ENCODE measurements around the gene ACIN1. TPM values are rescaled to one million over a fixed set of nuclear protein-coding genes. Genes with fewer than 3 reads are reported as not detected.

ACIN1 gene
- total RNA-seq, 1 donor from 2014 or later = 83.4 TPM

DNA sequence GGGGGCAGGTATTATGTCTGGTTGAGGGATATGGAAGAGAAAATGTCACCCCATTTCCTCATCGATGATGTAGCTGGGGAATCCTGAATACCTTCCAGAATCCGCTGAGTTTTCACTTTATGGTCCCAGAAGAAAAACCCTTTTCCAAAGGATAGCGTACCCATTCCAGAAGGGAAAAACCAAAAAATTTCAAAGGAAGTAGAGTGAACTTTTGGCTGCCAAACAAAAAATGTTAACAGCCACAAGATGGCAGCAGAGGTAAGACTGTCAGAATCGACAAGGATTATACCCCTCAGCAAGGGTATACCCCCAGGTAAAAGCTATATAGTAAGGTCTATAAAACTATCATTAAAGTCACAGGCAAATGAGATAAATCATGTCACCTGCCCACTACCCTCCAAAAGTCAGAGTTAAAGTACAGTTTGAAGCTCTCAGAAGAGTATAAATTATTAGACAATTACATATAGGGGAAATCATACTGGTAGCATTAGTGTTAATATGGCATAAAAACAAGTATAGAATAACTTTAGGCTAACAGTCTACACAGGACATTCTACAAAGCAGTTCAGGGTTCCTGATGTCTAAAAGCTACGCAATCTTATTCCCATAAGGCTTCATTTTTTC lies 18.0 kb downstream of the ACIN1 start:
- Histone ChIP-seq H3K36me3 (ENCODE audit: control insufficient read depth, insufficient read depth, low read length) (peaks cover 9% of the 10 kb centered on the region), H3K4me3 (ENCODE audit: low read depth, low read length) (no peak overlapping the region), H3K27me3 (ENCODE audit: control insufficient read depth, insufficient read depth, low read length) (no peaks in the 10 kb centered on the region)
- no peak for DNase-seq (ENCODE audit: low read depth)
- TF ChIP-seq, protein P1, sequence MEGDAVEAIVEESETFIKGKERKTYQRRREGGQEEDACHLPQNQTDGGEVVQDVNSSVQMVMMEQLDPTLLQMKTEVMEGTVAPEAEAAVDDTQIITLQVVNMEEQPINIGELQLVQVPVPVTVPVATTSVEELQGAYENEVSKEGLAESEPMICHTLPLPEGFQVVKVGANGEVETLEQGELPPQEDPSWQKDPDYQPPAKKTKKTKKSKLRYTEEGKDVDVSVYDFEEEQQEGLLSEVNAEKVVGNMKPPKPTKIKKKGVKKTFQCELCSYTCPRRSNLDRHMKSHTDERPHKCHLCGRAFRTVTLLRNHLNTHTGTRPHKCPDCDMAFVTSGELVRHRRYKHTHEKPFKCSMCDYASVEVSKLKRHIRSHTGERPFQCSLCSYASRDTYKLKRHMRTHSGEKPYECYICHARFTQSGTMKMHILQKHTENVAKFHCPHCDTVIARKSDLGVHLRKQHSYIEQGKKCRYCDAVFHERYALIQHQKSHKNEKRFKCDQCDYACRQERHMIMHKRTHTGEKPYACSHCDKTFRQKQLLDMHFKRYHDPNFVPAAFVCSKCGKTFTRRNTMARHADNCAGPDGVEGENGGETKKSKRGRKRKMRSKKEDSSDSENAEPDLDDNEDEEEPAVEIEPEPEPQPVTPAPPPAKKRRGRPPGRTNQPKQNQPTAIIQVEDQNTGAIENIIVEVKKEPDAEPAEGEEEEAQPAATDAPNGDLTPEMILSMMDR (IDR thresholded peaks at IDR 0.05; ENCODE audit: insufficient read depth, low read length, poor library complexity, severe bottlenecking) = peak; percentile 55

DNA sequence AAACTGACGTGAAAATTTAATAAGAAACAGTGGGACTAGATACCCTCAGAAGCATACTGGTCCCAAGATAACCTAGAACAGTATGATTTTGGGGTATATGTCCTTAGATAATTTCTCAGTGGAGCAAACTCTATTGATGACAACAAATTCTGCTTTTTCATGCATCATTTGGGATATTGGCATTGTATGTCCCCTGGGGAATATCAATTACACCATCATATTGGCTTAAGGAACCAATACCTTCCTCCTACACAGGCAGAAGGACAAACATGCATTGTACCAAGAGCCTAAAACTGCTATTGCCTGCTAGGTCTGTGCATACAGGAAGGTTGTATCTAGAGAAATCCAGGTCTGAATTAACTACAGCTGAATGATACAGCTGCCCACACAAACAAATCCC lies 20.0 kb downstream of the ACIN1 start:
- TF ChIP-seq, protein P1 (IDR thresholded peaks at IDR 0.05; ENCODE audit: insufficient read depth, low read length, poor library complexity, severe bottlenecking) = no peak
- H3K27me3 ChIP-seq (ENCODE audit: control insufficient read depth, insufficient read depth, low read length) = no peaks in the 10 kb centered on the region
- H3K36me3 ChIP-seq (ENCODE audit: control insufficient read depth, insufficient read depth, low read length) = peaks cover 7% of the 10 kb centered on the region
- H3K4me3 ChIP-seq (ENCODE audit: low read depth, low read length) = no peak overlapping the region
- no peak for DNase-seq (ENCODE audit: low read depth)

DNA sequence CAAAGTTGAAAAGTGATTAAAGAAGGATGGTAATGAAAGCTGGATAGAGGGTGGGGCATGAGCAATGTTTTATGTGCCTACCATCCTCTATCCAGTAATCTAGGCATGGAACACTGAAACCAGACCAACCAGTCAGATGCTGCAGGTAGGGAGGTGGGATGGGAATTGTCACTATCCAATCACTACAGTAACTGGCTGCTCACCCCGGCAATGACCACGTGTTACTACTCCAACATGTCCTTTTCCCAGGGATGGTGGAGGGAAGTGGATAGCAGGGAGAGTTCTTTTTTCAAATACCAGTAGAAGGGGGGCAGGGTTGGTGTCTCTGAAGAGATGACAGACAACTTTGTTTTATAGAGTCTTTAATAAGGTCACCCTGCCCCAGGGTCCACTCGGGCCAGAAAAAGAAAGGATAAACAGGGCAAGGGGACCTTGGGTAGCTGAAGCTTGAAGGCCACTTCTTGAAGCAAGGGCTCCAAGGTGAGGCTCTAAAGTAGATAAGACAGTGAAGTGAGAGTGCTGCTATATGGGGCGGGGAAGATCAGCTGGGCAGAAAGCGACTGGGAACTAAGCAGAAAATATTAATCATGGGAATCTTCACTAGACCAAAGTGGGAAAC lies 22.9 kb downstream of the ACIN1 start:
- H3K36me3 ChIP-seq (ENCODE audit: control insufficient read depth, insufficient read depth, low read length) = peaks cover 11% of the 10 kb centered on the region
- H3K4me3 ChIP-seq (ENCODE audit: low read depth, low read length) = no peak overlapping the region
- DNase-seq (ENCODE audit: low read depth) = no peak
- TF ChIP-seq, protein P1 (IDR thresholded peaks at IDR 0.05; ENCODE audit: insufficient read depth, low read length, poor library complexity, severe bottlenecking) = no peak
- H3K27me3 ChIP-seq (ENCODE audit: control insufficient read depth, insufficient read depth, low read length) = no peaks in the 10 kb centered on the region

DNA sequence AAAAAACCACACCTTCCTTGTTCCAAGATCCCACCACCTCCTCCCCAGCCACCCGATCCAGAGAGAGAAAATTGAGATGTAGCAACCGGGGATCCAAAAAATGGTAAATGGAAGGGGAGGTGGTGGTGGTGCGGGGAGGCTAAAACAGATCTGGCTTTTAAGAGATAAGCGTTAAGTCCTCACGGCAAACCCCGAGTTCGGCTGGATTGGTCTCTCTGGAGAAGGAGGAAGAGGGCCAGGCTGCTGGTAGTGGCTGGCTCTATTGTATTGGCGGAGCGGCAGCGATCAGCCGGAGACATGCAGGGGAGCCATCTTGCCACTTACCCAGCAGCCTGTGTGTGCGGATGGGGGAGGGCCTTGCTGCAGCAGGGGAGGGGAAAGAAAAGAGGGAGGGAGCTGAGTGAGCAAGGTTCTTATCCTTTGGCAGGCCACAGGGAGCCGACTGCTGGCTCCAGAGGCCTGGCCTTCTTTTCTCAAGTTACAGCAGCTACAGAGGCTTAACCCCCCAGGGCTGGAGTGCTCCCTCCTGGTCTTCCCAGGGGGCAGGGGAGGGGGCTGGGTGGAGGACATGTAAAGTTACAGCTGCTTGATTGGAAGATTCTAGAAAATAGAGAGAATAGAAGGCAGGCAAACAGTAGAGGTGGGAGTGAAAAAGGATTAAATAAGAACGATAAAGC lies 23.6 kb downstream of the ACIN1 start:
- peak overlapping the region; percentile 79 for H3K4me3 ChIP-seq (ENCODE audit: low read depth, low read length)
- no peaks in the 10 kb centered on the region for H3K27me3 ChIP-seq (ENCODE audit: control insufficient read depth, insufficient read depth, low read length)
- DNase-seq (ENCODE audit: low read depth) = peak; percentile 82
- TF ChIP-seq, protein P1 (IDR thresholded peaks at IDR 0.05; ENCODE audit: insufficient read depth, low read length, poor library complexity, severe bottlenecking) = no peak
- peaks cover 11% of the 10 kb centered on the region for H3K36me3 ChIP-seq (ENCODE audit: control insufficient read depth, insufficient read depth, low read length)

DNA sequence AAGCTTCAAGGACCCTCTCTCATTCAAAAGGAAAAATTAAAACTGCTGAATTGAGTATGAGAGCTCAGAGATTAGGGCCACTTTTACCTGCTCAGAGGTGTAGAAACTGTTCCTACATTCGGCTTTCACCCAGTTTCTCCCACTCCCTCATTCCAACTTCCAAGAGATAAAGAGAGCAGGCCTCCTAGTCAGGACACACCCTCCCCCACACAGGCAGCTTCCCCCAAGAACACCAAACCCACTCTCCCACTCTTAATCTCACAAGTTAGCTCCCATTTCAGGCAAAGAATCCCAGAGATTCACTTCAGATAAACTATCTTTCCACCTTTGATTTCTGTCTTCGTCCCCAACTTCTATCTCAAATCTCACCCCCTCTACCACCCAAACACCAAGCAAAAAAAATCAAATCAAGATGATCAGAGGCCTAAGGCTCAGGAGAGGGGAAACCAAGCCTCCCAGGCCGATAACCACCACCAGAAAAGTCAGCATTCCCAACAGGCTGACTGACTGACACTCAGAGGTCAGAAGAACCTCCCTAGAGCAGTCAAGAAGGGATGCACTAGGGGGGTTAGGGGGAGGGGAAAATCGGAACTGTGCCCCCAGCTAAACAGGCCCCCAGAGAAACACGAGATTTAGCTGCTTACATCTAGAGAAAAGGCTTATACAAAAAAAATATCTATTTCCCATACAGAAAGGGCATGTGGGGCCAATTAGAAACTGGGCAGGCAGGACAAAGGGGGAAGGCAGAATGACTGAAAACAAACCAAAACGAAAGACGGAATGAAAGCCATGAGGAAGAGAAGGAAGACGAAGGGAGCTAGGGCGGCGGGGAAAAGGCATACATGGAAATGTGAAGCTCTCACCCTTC lies 24.4 kb downstream of the ACIN1 start:
- H3K27me3 ChIP-seq (ENCODE audit: control insufficient read depth, insufficient read depth, low read length) = no peaks in the 10 kb centered on the region
- TF ChIP-seq, protein P1 (IDR thresholded peaks at IDR 0.05; ENCODE audit: insufficient read depth, low read length, poor library complexity, severe bottlenecking) = no peak
- H3K4me3 ChIP-seq (ENCODE audit: low read depth, low read length) = peak overlapping the region; percentile 79
- no peak for DNase-seq (ENCODE audit: low read depth)
- peaks cover 12% of the 10 kb centered on the region for H3K36me3 ChIP-seq (ENCODE audit: control insufficient read depth, insufficient read depth, low read length)

Data from kidney epithelial cell (primary cell).